HepG2 (cell line): ENCODE results near the gene NELFCD. TPM values are rescaled to one million over a fixed set of nuclear protein-coding genes. Genes with fewer than 3 reads are reported as not detected.

Experiments used
- ATAC-seq: fragments of 200-7000 bp; cut with Tn5 transposase; 3 replicates; pipeline ENCODE4 v1.9.1; 2020; ENCODE audit warnings: mild to moderate bottlenecking, moderate library complexity
- BruUV-seq: library from RNA; stranded (reverse); fragments of 400-500 nt; replicated peaks from 2 replicates; lab custom pipeline; 2021; lab: Mats Ljungman, UMichigan
- CTCF ChIA-PET: fragments of 300-600 bp; formaldehyde crosslinking; extraction: SDS; loops from one replicate; lab custom pipeline; 2021; ENCODE audit warnings: low total read pairs, inconsistent platforms, low intra/inter-chr PET ratio; lab: Yijun Ruan, JAX
- POLR2A ChIA-PET: fragments of 350-600 bp; sonication (Branson Sonifier 250); formaldehyde crosslinking; loops from one replicate; lab custom pipeline; 2020; ENCODE audit warnings: antibody characterized with exemption, inconsistent platforms; lab: Yijun Ruan, JAX
- DNase-seq: peaks from one replicate; pipeline ENCODE4 v3.0.0-alpha.2; 2015; ENCODE audit warnings: low spot score
- FAIRE-seq: peaks from 3 replicates; lab custom pipeline; 2011; peaks lifted over from hg19 to GRCh38; lab: Jason Lieb, UNC
- H2AFZ ChIP-seq: one replicate; pipeline ENCODE4 v1.6.1; 2011; ENCODE audit warnings: low read length, inconsistent platforms
- H3K27ac ChIP-seq: fragments of 300-600 bp; 3 replicates; pipeline ENCODE4 v1.8.0; 2011; ENCODE audit warnings: mixed run types, mild to moderate bottlenecking, mixed read lengths, low read length, inconsistent platforms; ENCODE audit not compliant: insufficient read depth; ENCODE audit errors: extremely low read length
- H3K27me3 ChIP-seq, 2 experiments: fragments of 200-600 bp in 1 of 2; 2 replicates in 1 of 2; 3 replicates in 1 of 2; pipeline versions ENCODE4 v1.6.0 to v1.8.0; 2011; ENCODE audit warnings: low read length in 2 of 2, mild to moderate bottlenecking in 2 of 2, moderate library complexity in 2 of 2, inconsistent platforms in 1 of 2; ENCODE audit not compliant: insufficient read depth in 2 of 2, control insufficient read depth in 1 of 2
- H3K36me3 ChIP-seq, 2 experiments: fragments of 200-600 bp in 1 of 2; replicated peaks in 1 of 2; 2 replicates in 1 of 2; 3 replicates in 1 of 2; pipeline versions ENCODE4 v1.5.1 to v1.8.0; 2011; ENCODE audit warnings: low read length in 2 of 2, inconsistent platforms in 1 of 2; ENCODE audit not compliant: insufficient read depth in 2 of 2, control insufficient read depth in 1 of 2
- H3K4me1 ChIP-seq: 2 replicates; pipeline ENCODE4 v1.5.1; 2012; ENCODE audit warnings: low read length, inconsistent platforms; ENCODE audit not compliant: insufficient read depth
- H3K4me2 ChIP-seq: 2 replicates; pipeline ENCODE4 v1.6.0; 2011; ENCODE audit warnings: low read depth, low read length, inconsistent platforms
- H3K4me3 ChIP-seq, 3 experiments: fragments of 200-600 bp in 1 of 3; sonication (generic), shearing (Covaris generic) in 1 of 3; replicated peaks in 1 of 3; 2 replicates each; pipeline ENCODE4 v1.5.1; 2011 to 2016; ENCODE audit warnings: low read length in 3 of 3, inconsistent platforms in 2 of 3, low read depth in 2 of 3, mild to moderate bottlenecking in 2 of 3, control low read depth in 1 of 3, mixed read lengths in 1 of 3; ENCODE audit not compliant: insufficient read depth in 1 of 3
- H3K79me2 ChIP-seq: one replicate; pipeline ENCODE4 v1.6.1; 2011; ENCODE audit warnings: low read length, inconsistent platforms; ENCODE audit not compliant: insufficient read depth
- H3K9ac ChIP-seq: 2 replicates; pipeline ENCODE4 v1.6.0; 2011; ENCODE audit warnings: mild to moderate bottlenecking, low read depth, low read length, inconsistent platforms; ENCODE audit not compliant: insufficient read depth
- H3K9me3 ChIP-seq: 2 replicates; pipeline ENCODE4 v1.5.1; 2012; ENCODE audit warnings: mild to moderate bottlenecking, low read length
- H4K20me1 ChIP-seq: 2 replicates; pipeline ENCODE4 v1.6.0; 2011; ENCODE audit warnings: inconsistent platforms, mild to moderate bottlenecking, low read length, moderate library complexity; ENCODE audit not compliant: insufficient read depth
- AGO2 ChIP-seq: fragments of 200-400 bp; formaldehyde crosslinking; optimal IDR thresholded peaks from 2 replicates; pipeline ENCODE3; 2017; ENCODE audit warnings: mild to moderate bottlenecking, low read depth, low read length, moderate library complexity
- MXD1 ChIP-seq: sonication (generic); formaldehyde crosslinking; IDR thresholded peaks from 2 replicates; pipeline ENCODE4 v1.4.0; 2020; ENCODE audit warnings: mild to moderate bottlenecking, missing genetic modification reagents
- NFKB2 ChIP-seq: sonication (generic); formaldehyde crosslinking; IDR thresholded peaks from 2 replicates; pipeline ENCODE4 v1.4.0; 2020; ENCODE audit warnings: missing genetic modification reagents, borderline replicate concordance
- NRL ChIP-seq: sonication (generic); formaldehyde crosslinking; IDR thresholded peaks from 2 replicates; pipeline ENCODE4 v1.5.0; 2020; ENCODE audit warnings: missing genetic modification reagents, mild to moderate bottlenecking, moderate library complexity, borderline replicate concordance
- POGZ ChIP-seq: sonication (generic); formaldehyde crosslinking; IDR thresholded peaks from 2 replicates; pipeline ENCODE4 v1.4.0; 2020; ENCODE audit warnings: mild to moderate bottlenecking, missing genetic modification reagents
- POLR2AphosphoS2 ChIP-seq: IDR thresholded peaks from 2 replicates; pipeline ENCODE4 v1.6.1; 2011; ENCODE audit warnings: low read depth, low read length, improper control_type of control experiment
- POLR2AphosphoS5 ChIP-seq: IDR thresholded peaks from 2 replicates; pipeline ENCODE4 v1.6.1; 2012; ENCODE audit warnings: low read depth, low read length
- PRMT3 ChIP-seq: sonication (generic); formaldehyde crosslinking; IDR thresholded peaks from 2 replicates; pipeline ENCODE4 v1.8.1; 2022; ENCODE audit warnings: low read depth, mild to moderate bottlenecking, moderate library complexity, missing genetic modification reagents, borderline replicate concordance
- RAD21 ChIP-seq: fragments of 450-650 bp; formaldehyde crosslinking; IDR thresholded peaks from 2 replicates; pipeline ENCODE4 v1.5.0; 2020; ENCODE audit warnings: mild to moderate bottlenecking
- RBFOX2 ChIP-seq: fragments of 200-400 bp; formaldehyde crosslinking; IDR thresholded peaks from 2 replicates; pipeline ENCODE4 v1.6.1; 2017; ENCODE audit warnings: low read depth, mild to moderate bottlenecking, low read length
- U2AF1 ChIP-seq: fragments of 200-400 bp; formaldehyde crosslinking; optimal IDR thresholded peaks from 2 replicates; pipeline ENCODE3; 2017; ENCODE audit warnings: mild to moderate bottlenecking, low read depth, low read length
- USF2 ChIP-seq, 2 experiments: sonication (generic) in 1 of 2; formaldehyde crosslinking in 1 of 2; IDR thresholded peaks; 2 replicates each; pipeline versions ENCODE4 v1.5.1 to v1.6.1; 2011 to 2020; ENCODE audit warnings: borderline replicate concordance in 1 of 2, low read depth in 1 of 2, low read length in 1 of 2, mild to moderate bottlenecking in 1 of 2, missing genetic modification reagents in 1 of 2, moderate library complexity in 1 of 2
- WIZ ChIP-seq: sonication (generic); formaldehyde crosslinking; IDR thresholded peaks from 2 replicates; pipeline ENCODE4 v1.5.1; 2020; ENCODE audit warnings: mild to moderate bottlenecking, missing genetic modification reagents
- ZFY ChIP-seq: sonication (generic); formaldehyde crosslinking; IDR thresholded peaks from 2 replicates; pipeline ENCODE4 v1.4.0; 2020; ENCODE audit warnings: missing genetic modification reagents
- ZKSCAN5 ChIP-seq: sonication (generic); formaldehyde crosslinking; IDR thresholded peaks from 2 replicates; pipeline ENCODE4 v1.5.1; 2020; ENCODE audit warnings: mild to moderate bottlenecking, missing genetic modification reagents
- ZKSCAN8 ChIP-seq: IDR thresholded peaks from 2 replicates; pipeline ENCODE4 v1.6.1; 2016; ENCODE audit warnings: borderline replicate concordance, missing genetic modification reagents, missing compliant biosample characterization
- ZNF652 ChIP-seq: IDR thresholded peaks from 2 replicates; pipeline ENCODE4 v1.6.1; 2016; ENCODE audit warnings: low read depth, borderline replicate concordance
- WGBS: methylation state at CpG from one replicate; pipeline ENCODE4 v1.1.6; 2017; ENCODE audit warnings: low lambda C conversion rate; 5-methylcytosine and 5-hydroxymethylcytosine counted together
- in situ Hi-C: cut with HindIII; loops from 2 replicates; pipeline ENCODE4 v1.10.0; 2017; ENCODE audit warnings: low pct_unique_long_range_greater_than_20kb; ENCODE audit not compliant: extremely low pct_ligation_motif_present
- intact Hi-C: fragments of 100-400 bp; cut with micrococcal nuclease; formaldehyde crosslinking; loops from one replicate; pipeline ENCODE4 v1.10.0; 2022; ENCODE audit not compliant: unreplicated experiment
- polyA plus RNA-seq, 8 experiments: library from polyadenylated mRNA; depleted of rRNA in 3 of 8; stranded (reverse) in 7 of 8; unstranded in 1 of 8; fragments of >200 nt; fragmentation: Illumina TruSeq in 4 of 8; extraction: Trizol in 4 of 8; gene quantifications; 2 replicates each; pipeline versions ENCODE4 v1.2.1 to v1.2.3, GENCODE V29; 2011 to 2016; ENCODE audit warnings: low read depth in 4 of 8, missing spikeins in 1 of 8, mixed read lengths in 1 of 8; ENCODE audit not compliant: insufficient read depth in 1 of 8
- total RNA-seq, 5 experiments: library from RNA; depleted of rRNA; stranded (reverse); fragments of >200 nt; fragmentation: Illumina TruSeq; extraction: Trizol; gene quantifications; 2 replicates each; pipeline ENCODE4 v1.2.3, GENCODE V29; 2016; ENCODE audit warnings: low read depth in 1 of 5
- TF ChIP-seq, protein P1 (sequence below): sonication (generic); formaldehyde crosslinking; IDR thresholded peaks from 2 replicates; pipeline ENCODE4 v1.9.0; 2022; ENCODE audit warnings: missing genetic modification reagents, mild to moderate bottlenecking, borderline replicate concordance

The NELFCD gene
- total and polyA plus RNA-seq, 2 of the 13 experiments (the other 11 are each of a cell fraction or from before 2014, with no cell fraction given) = 159 to 203 TPM

GRCh38 chr20:59018817-59019216 is 37.8 kb downstream of the NELFCD start:
- 99% methylated on average over 10 of the region's 10 CpGs for WGBS
- DNase-seq (no peak), ATAC-seq (no peak), FAIRE-seq (no peak)
- TF ChIP-seq USF2 (IDR thresholded peaks at IDR 0.05; ENCODE audit: low read depth, low read length) = no peak
- no peak for TF ChIP-seq USF2 (CRISPR knock-in tag; IDR thresholded peaks at IDR 0.05; ENCODE audit: borderline replicate concordance)
- TF ChIP-seq ZNF652 (CRISPR knock-in tag) = no peak
- TF ChIP-seq POLR2AphosphoS2 = no peak
- TF ChIP-seq WIZ = 0 out of 2 replicates have a peak, but pooled peaks have one; percentile 13
- TF ChIP-seq POLR2AphosphoS5 = 0 out of 2 replicates have a peak, but pooled peaks have one; percentile 12
- TF ChIP-seq, protein P1, sequence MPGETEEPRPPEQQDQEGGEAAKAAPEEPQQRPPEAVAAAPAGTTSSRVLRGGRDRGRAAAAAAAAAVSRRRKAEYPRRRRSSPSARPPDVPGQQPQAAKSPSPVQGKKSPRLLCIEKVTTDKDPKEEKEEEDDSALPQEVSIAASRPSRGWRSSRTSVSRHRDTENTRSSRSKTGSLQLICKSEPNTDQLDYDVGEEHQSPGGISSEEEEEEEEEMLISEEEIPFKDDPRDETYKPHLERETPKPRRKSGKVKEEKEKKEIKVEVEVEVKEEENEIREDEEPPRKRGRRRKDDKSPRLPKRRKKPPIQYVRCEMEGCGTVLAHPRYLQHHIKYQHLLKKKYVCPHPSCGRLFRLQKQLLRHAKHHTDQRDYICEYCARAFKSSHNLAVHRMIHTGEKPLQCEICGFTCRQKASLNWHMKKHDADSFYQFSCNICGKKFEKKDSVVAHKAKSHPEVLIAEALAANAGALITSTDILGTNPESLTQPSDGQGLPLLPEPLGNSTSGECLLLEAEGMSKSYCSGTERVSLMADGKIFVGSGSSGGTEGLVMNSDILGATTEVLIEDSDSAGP = 0 out of 2 replicates have a peak, but pooled peaks have one; percentile 32
- TF ChIP-seq ZKSCAN8 (CRISPR knock-in tag) = no peak
- no peak for TF ChIP-seq POGZ (CRISPR knock-in tag)
- TF ChIP-seq ZFY = peak; percentile 17; the same call in 1 of the 2 replicates
- no peak for TF ChIP-seq ZKSCAN5 (CRISPR knock-in tag)
- TF ChIP-seq RAD21 (CRISPR knock-in tag) = no peak
- peak; percentile 68 for TF ChIP-seq AGO2
- TF ChIP-seq PRMT3 (CRISPR knock-in tag) = no peak
- TF ChIP-seq NFKB2 (CRISPR knock-in tag) = peak; percentile 38; the same call in 1 of the 2 replicates
- TF ChIP-seq MXD1 (CRISPR knock-in tag) = no peak
- TF ChIP-seq NRL (CRISPR knock-in tag) = 0 out of 2 replicates have a peak, but pooled peaks have one; percentile 53
- TF ChIP-seq RBFOX2 = peak; percentile 59
- TF ChIP-seq U2AF1 = no peak
- Histone ChIP-seq H3K4me1 (peaks cover 56% of the 10 kb centered on the region), H4K20me1 (no peaks in the 10 kb centered on the region), H2AFZ (no peak overlapping the region), H3K27me3 (no peaks in the 10 kb centered on the region), H3K27ac (no peak overlapping the region), H3K9me3 (no peaks in the 10 kb centered on the region), H3K4me2 (no peak overlapping the region), H3K36me3 (peaks cover under 1 to 16% of the 10 kb centered on the region in 2 experiments; a peak in 3 of 5 replicates), H3K9ac (no peak overlapping the region), H3K79me2 (peaks cover 7% of the 10 kb centered on the region), H3K4me3 (no peak overlapping the region)
- in situ Hi-C loops (no loop called here), intact Hi-C loops (loop anchor here (5.0 kb wide), 1 partner anchor 37 kb away; the partner anchor contains the start of gene NELFCD)
- BruUV-seq = no TSS peak
- CTCF ChIA-PET = no interaction called here
- POLR2A ChIA-PET = interaction anchor here (7.7 kb wide), 1 partner anchor 13 kb away, joined by 61 read pairs; the partner anchor contains the start of gene ATP5F1E
